Skeletal muscle tissue (tissue), 4 donors: ENCODE measurements around the gene CMKLR1. TPM values are rescaled to one million over a fixed set of nuclear protein-coding genes. Genes with fewer than 3 reads are reported as not detected.

Experiments used
- H3K27ac ChIP-seq: one replicate; pipeline ENCODE4 v1.7.0; 2013; ENCODE audit warnings: mild to moderate bottlenecking, low read depth, low read length, inconsistent platforms
- H3K27me3 ChIP-seq, 3 donors: one replicate each; pipeline ENCODE4 v1.7.0; 2013; ENCODE audit warnings: low read length in 3 of 3; ENCODE audit not compliant: control insufficient read depth in 3 of 3, insufficient read depth in 3 of 3
- H3K36me3 ChIP-seq, 3 donors: one replicate each; pipeline ENCODE4 v1.7.0; 2013; ENCODE audit warnings: low read length in 3 of 3; ENCODE audit not compliant: control insufficient read depth in 3 of 3, insufficient read depth in 3 of 3
- H3K4me1 ChIP-seq, 3 donors: one replicate each; pipeline ENCODE4 v1.7.0; 2013; ENCODE audit warnings: low read length in 3 of 3, mild to moderate bottlenecking in 3 of 3; ENCODE audit not compliant: control insufficient read depth in 3 of 3, insufficient read depth in 3 of 3
- H3K4me3 ChIP-seq, 3 donors: one replicate each; pipeline ENCODE4 v1.7.0; 2013; ENCODE audit warnings: low read length in 3 of 3
- H3K9ac ChIP-seq, 3 donors: one replicate each; pipeline ENCODE4 v1.7.0; 2013; ENCODE audit warnings: low read length in 3 of 3, mild to moderate bottlenecking in 3 of 3, moderate library complexity in 2 of 3, low read depth in 1 of 3
- H3K9me3 ChIP-seq, 3 donors: one replicate each; pipeline ENCODE4 v1.7.0; 2013; ENCODE audit warnings: low read length in 3 of 3; ENCODE audit not compliant: control insufficient read depth in 3 of 3
- total RNA-seq: library from RNA; depleted of rRNA; stranded (reverse); fragments of >200 nt; gene quantifications from one replicate; pipeline ENCODE4 v1.2.3, GENCODE V29; 2014
- donor health status: Osteomylitis.

CMKLR1 gene
- total RNA-seq, 1 donor from 2014 or later, result 5.7 TPM

DNA sequence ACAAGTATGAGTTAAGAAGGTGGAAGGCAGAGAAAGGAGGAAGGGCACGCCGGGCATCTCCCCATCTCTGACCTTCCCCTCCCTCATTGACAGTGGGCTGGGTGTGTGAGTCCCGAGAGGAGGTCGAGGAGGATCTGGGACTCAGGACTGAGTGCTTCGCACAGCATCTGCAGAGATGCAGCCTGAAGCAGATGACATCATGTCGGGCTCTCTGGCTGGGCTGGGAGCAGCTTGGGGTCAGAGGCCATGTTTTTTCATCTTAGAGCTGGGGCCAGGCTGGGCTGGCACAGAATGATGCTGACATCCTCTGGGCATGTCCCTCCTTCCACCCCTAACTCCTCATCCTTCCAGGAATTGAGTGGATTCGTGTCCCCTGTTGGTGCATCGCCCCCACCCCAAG is 43.5 kb downstream of the CMKLR1 start:
- H3K9me3 ChIP-seq, result no peaks in the 10 kb centered on the region
- H3K27me3 ChIP-seq, result peaks cover 0 to 5% (median 4%) of the 10 kb centered on the region in 3 donors

GRCh38 chr12:108289350-108290161 is 49.6 kb downstream of the CMKLR1 start:
- Histone ChIP-seq H3K36me3 (peaks cover 4 to 9% (median 5%) of the 10 kb centered on the region in 3 donors), H3K9me3 (no peaks in the 10 kb centered on the region), H3K9ac (no peak overlapping the region), H3K4me3 (no peak overlapping the region), H3K27me3 (no peaks in the 10 kb centered on the region), H3K4me1 (peaks cover 0 to 5% (median 3%) of the 10 kb centered on the region in 3 donors), H3K27ac (peak overlapping the region; percentile 40)

More for the DNA sequence above, 43.5 kb downstream of the CMKLR1 start:
- Histone ChIP-seq H3K27ac (no peak overlapping the region), H3K4me3 (no peak overlapping the region), H3K9ac (no peak overlapping the region), H3K4me1 (peaks cover 0 to 8% (median 4%) of the 10 kb centered on the region in 3 donors), H3K36me3 (peaks cover 4 to 9% (median 5%) of the 10 kb centered on the region in 3 donors)

GRCh38 chr12:108287227-108287626 is 51.9 kb downstream of the CMKLR1 start:
- H3K27ac ChIP-seq, result no peak overlapping the region

GRCh38 chr12:108285016-108285415 is 54.1 kb downstream of the CMKLR1 start:
- no peak overlapping the region for H3K27ac ChIP-seq
- peaks cover 0 to 10% (median 3%) of the 10 kb centered on the region in 3 donors for H3K4me1 ChIP-seq
- no peak overlapping the region for H3K9ac ChIP-seq
- H3K36me3 ChIP-seq, result no peaks in the 10 kb centered on the region
- H3K4me3 ChIP-seq, result no peak overlapping the region
- H3K9me3 ChIP-seq, result no peaks in the 10 kb centered on the region
- peaks cover 0 to 4% (median 2%) of the 10 kb centered on the region in 3 donors for H3K27me3 ChIP-seq

More at GRCh38 chr12:108287227-108287626, 51.9 kb downstream of the CMKLR1 start:
- no peaks in the 10 kb centered on the region for H3K27me3 ChIP-seq
- H3K4me1 ChIP-seq, result peaks cover 0 to 8% (median 3%) of the 10 kb centered on the region in 3 donors
- H3K9me3 ChIP-seq, result no peaks in the 10 kb centered on the region
- no peak overlapping the region for H3K4me3 ChIP-seq
- H3K36me3 ChIP-seq, result peaks cover 4 to 5% (median 5%) of the 10 kb centered on the region in 3 donors
- H3K9ac ChIP-seq, result no peak overlapping the region

DNA sequence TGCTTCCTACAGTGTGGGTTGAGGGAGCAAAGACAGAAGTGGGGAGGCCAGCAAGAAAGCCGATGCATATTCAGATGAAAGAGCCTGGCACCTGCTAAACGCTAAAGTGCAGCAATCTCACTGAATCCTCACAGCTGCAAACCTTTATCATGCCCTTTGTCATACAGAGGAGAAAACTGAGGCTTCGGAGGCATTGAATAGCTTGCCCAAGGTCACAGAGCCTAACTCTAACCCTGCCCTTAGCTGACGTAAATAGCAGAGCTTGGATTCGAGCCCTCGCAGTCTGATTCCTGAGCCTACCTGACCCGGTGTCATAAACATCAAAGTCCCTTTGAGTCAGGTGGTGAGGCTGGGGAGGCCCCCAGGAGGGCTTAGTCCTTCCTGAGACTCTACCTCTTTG is 54.9 kb downstream of the CMKLR1 start:
- no peaks in the 10 kb centered on the region for H3K36me3 ChIP-seq
- no peak overlapping the region for H3K9ac ChIP-seq
- peaks cover 0 to 4% (median 2%) of the 10 kb centered on the region in 3 donors for H3K27me3 ChIP-seq

DNA sequence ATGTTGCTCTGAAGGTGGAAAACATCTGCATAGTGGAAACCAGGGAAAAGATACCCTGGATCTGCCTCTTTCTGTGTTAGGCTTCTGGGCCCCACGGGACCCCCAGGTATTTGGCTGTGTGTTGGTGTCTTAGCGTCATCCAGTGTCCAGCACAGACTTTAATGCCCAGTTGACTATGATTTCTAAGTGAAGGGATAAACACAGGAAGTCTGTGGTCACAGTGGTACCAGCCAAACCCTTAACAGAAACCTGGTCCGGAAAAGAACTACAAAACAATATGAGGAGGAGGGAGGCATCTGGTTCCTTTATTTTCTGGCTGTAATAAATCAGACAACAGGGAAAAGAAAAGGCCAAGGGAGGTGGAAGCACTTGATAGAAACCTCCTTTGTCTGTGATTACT is 56.4 kb downstream of the CMKLR1 start:
- Histone ChIP-seq H3K9ac (no peak overlapping the region), H3K27me3 (peaks cover 0 to 4% (median 2%) of the 10 kb centered on the region in 3 donors), H3K4me1 (peaks cover 0 to 5% (median 0%) of the 10 kb centered on the region in 3 donors), H3K27ac (no peak overlapping the region), H3K36me3 (no peaks in the 10 kb centered on the region), H3K4me3 (no peak overlapping the region), H3K9me3 (no peaks in the 10 kb centered on the region)

More for the DNA sequence above, 54.9 kb downstream of the CMKLR1 start:
- H3K27ac ChIP-seq, result no peak overlapping the region
- H3K4me3 ChIP-seq, result no peak overlapping the region
- no peaks in the 10 kb centered on the region for H3K9me3 ChIP-seq
- H3K4me1 ChIP-seq, result peaks cover 0 to 10% (median 3%) of the 10 kb centered on the region in 3 donors

- Histone ChIP-seq H3K9ac (no peak overlapping the region), H3K4me3 (no peak overlapping the region), H3K9me3 (no peaks in the 10 kb centered on the region), H3K36me3 (no peaks in the 10 kb centered on the region), H3K27ac (no peak overlapping the region), H3K27me3 (peaks cover 0 to 4% (median 2%) of the 10 kb centered on the region in 3 donors), H3K4me1 (peaks cover 0 to 5% (median 0%) of the 10 kb centered on the region in 3 donors)
These were observed 57.0 kb downstream of the CMKLR1 start for GRCh38 chr12:108282160-108282559.

DNA sequence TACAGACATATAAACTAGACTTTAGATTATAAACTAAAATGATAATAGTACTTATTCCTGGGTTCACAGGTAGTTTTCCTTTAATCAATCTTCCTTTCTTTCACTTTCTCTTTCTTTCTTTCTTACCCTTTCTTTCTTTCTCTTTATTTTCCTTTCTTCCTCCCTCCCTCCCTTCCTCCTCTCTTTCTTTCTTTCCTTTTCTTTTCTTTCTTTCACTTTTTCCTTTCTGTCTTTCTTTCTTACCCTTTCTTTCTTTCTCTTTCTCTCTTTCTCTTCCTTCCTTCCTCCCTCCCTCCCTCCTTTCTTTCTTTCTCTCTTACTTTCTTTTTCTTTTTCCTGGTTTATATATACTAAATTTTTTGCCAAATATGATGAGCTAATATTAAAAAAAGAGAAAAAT is 61.5 kb downstream of the CMKLR1 start:
- Histone ChIP-seq H3K4me3 (no peak overlapping the region), H3K36me3 (no peaks in the 10 kb centered on the region), H3K27ac (no peak overlapping the region), H3K27me3 (peaks cover 0 to 4% (median 2%) of the 10 kb centered on the region in 3 donors), H3K9me3 (no peaks in the 10 kb centered on the region), H3K9ac (no peak overlapping the region), H3K4me1 (peaks cover 0 to 5% (median 0%) of the 10 kb centered on the region in 3 donors)

DNA sequence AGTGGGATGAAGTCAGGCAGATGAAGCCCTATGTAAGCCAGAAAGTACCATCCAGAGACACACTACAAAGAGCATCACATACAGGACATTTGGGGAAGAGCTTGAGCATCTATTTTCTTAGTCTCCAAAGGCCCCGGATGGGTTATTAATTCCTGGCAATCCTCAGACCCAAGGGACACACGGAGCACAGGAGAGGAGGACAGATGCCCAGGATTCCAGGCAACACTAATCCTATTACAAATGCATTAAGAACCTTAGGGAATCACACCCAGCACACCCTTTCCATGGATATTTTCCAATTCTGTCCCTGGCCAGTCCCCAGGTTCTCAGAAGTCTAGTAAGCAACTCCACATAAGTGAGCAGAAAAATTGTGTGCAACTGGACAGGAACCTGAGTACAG is 65.9 kb downstream of the CMKLR1 start:
- Histone ChIP-seq H3K36me3 (no peaks in the 10 kb centered on the region), H3K4me1 (no peaks in the 10 kb centered on the region), H3K9me3 (no peaks in the 10 kb centered on the region), H3K9ac (no peak overlapping the region), H3K4me3 (no peak overlapping the region), H3K27me3 (no peaks in the 10 kb centered on the region), H3K27ac (no peak overlapping the region)
